SK-N-SH treated with all-trans-retinoic acid at 6 μM for 48 hours (cell line): ENCODE results near the gene MERTK.

Experiments
- ARNTL ChIP-seq: fragments of 450-650 bp; formaldehyde crosslinking; IDR thresholded peaks from 2 replicates; pipeline ENCODE4 v1.5.0; 2020; ENCODE audit warnings: low read depth, mild to moderate bottlenecking, moderate library complexity, borderline replicate concordance
- CREB5 ChIP-seq: fragments of 250-450 bp; sonication (Bioruptor Pico); IDR thresholded peaks from 2 replicates; pipeline ENCODE4 v1.5.1; 2020; ENCODE audit warnings: low read depth, mild to moderate bottlenecking, moderate library complexity
- CSDC2 ChIP-seq: fragments of 250-450 bp; sonication (Bioruptor Pico); IDR thresholded peaks from 2 replicates; pipeline ENCODE4 v1.5.0; 2020; ENCODE audit warnings: mild to moderate bottlenecking, moderate library complexity
- ISL1 ChIP-seq: fragments of 250-450 bp; sonication (Bioruptor Pico); IDR thresholded peaks from 2 replicates; pipeline ENCODE4 v2.1.2; 2022; ENCODE audit warnings: mild to moderate bottlenecking, moderate library complexity
- OSR1 ChIP-seq: fragments of 250-450 bp; sonication (Bioruptor Pico); IDR thresholded peaks from 2 replicates; pipeline ENCODE4 v1.8.0; 2022; ENCODE audit warnings: moderate library complexity, mild to moderate bottlenecking, inconsistent platforms
- PATZ1 ChIP-seq: fragments of 250-450 bp; sonication (Bioruptor Pico); IDR thresholded peaks from 2 replicates; pipeline ENCODE4 v1.8.0; 2020; ENCODE audit warnings: mild to moderate bottlenecking, moderate library complexity, borderline replicate concordance
- RARB ChIP-seq: fragments of 250-450 bp; sonication (Bioruptor Pico); IDR thresholded peaks from 2 replicates; pipeline ENCODE4 v1.8.0; 2021; ENCODE audit warnings: mild to moderate bottlenecking, moderate library complexity
- TCF4 ChIP-seq: fragments of 250-450 bp; sonication (Bioruptor Pico); IDR thresholded peaks from 2 replicates; pipeline ENCODE4 v1.8.0; 2021; ENCODE audit warnings: mild to moderate bottlenecking, moderate library complexity, borderline replicate concordance
- TOX ChIP-seq: fragments of 250-450 bp; sonication (Bioruptor Pico); IDR thresholded peaks from 2 replicates; pipeline ENCODE4 v1.8.0; 2021; ENCODE audit warnings: mild to moderate bottlenecking, moderate library complexity, borderline replicate concordance
- TSHZ2 ChIP-seq: fragments of 250-450 bp; sonication (Bioruptor Pico); IDR thresholded peaks from 2 replicates; pipeline ENCODE4 v1.5.0; 2020; ENCODE audit warnings: mild to moderate bottlenecking, moderate library complexity
- ZC3H10 ChIP-seq: fragments of 250-450 bp; sonication (Bioruptor Pico); IDR thresholded peaks from 2 replicates; pipeline ENCODE4 v1.5.1; 2021; ENCODE audit warnings: mild to moderate bottlenecking, moderate library complexity
- ZFP3 ChIP-seq: fragments of 250-450 bp; sonication (Bioruptor Pico); IDR thresholded peaks from 2 replicates; pipeline ENCODE4 v1.5.0; 2020; ENCODE audit warnings: mild to moderate bottlenecking, moderate library complexity
- ZFP30 ChIP-seq: fragments of 450-650 bp; formaldehyde crosslinking; IDR thresholded peaks from 2 replicates; pipeline ENCODE4 v1.5.0; 2022; ENCODE audit warnings: mild to moderate bottlenecking, moderate library complexity

DNA sequence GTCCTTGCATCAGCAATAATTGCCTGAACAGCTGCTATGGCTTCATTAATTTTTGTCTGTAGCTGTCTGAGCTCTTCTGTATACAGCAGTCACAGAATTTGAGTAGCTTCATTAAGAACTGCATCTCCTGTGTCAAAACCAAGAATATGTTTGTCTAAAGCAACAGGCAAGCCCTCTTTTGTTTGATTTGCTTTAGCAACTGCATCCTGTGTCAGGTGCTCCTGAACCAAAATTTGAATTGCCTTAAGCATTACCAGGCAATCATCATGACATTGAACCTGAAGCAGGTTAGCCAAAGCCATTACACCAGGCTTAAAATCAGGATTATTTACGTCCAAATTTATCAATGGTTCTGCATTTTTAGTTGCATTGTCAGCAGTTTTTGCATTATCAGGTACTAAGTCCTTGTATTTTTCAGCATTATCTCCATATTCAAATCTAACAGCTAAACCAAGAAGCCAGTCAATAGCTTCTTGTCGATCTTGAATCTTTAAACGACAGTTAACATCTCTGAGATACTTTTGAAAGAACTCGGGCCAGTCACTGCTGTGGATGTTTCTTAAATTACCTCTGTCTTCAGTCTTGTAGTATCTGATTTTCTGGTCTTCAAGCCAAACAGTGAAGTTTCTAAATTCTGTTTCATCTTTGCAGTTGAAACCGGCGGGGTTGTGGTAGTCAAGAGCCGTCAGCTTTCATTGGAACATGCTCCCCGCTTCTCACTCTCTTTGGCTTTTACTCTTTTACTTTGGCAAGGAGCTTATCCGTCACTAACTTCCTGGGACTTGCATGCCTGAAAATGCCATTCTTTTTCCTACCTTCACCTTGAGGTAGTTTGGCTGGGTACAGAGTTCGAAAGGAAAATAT, 42.2 kb downstream of the MERTK start:
- TF ChIP-seq ARNTL, result no peak
- TF ChIP-seq TOX (CRISPR knock-in tag), result no peak
- no peak for TF ChIP-seq ZC3H10
- TF ChIP-seq PATZ1, result no peak
- TF ChIP-seq TSHZ2, result no peak
- no peak for TF ChIP-seq TCF4 (CRISPR knock-in tag)
- TF ChIP-seq ISL1 (CRISPR knock-in tag), result no peak
- TF ChIP-seq ZFP30 (CRISPR knock-in tag), result no peak
- TF ChIP-seq CSDC2 (CRISPR knock-in tag), result no peak
- TF ChIP-seq RARB (CRISPR knock-in tag), result no peak
- TF ChIP-seq ZFP3 (CRISPR knock-in tag), result no peak
- TF ChIP-seq OSR1 (CRISPR knock-in tag), result no peak
- TF ChIP-seq CREB5 (CRISPR knock-in tag), result no peak
